Measurements from ENCODE around the gene NFIA.

DNA sequence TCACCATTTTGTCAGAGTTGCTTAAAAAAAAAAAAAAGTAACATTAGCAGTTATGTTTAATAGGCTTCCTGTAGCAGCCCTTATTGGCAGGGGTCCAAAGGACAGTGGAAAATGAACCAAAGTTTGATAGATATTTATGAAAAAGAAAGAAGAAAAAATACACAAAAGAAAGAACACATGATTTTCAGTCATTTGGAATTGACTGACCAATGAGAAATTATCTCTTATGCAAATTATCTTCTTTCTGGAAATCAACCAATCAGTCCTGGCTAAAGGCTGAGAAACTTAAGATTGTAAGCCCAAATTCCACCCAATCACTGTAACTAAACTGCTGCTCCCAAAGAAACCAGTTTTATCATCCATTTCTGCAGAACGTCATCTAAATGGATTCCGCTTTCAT, 360.2 kb downstream of the NFIA start:
- TF ChIP-seq, protein P1, sequence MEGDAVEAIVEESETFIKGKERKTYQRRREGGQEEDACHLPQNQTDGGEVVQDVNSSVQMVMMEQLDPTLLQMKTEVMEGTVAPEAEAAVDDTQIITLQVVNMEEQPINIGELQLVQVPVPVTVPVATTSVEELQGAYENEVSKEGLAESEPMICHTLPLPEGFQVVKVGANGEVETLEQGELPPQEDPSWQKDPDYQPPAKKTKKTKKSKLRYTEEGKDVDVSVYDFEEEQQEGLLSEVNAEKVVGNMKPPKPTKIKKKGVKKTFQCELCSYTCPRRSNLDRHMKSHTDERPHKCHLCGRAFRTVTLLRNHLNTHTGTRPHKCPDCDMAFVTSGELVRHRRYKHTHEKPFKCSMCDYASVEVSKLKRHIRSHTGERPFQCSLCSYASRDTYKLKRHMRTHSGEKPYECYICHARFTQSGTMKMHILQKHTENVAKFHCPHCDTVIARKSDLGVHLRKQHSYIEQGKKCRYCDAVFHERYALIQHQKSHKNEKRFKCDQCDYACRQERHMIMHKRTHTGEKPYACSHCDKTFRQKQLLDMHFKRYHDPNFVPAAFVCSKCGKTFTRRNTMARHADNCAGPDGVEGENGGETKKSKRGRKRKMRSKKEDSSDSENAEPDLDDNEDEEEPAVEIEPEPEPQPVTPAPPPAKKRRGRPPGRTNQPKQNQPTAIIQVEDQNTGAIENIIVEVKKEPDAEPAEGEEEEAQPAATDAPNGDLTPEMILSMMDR (IDR thresholded peaks at IDR 0.05): no peak
- no peak for TF ChIP-seq EZH2 (IDR thresholded peaks at IDR 0.05; ENCODE audit: borderline replicate concordance, insufficient read depth, low read depth, low read length, poor library complexity, severe bottlenecking)

All from B cell (primary cell).